Measurements from ENCODE around the gene AP2B1. TPM values are rescaled to one million over a fixed set of nuclear protein-coding genes. Genes with fewer than 3 reads are reported as not detected.

The AP2B1 gene
- total and polyA plus RNA-seq, 4 donors = 8.7 to 55.6 (median 22.3) TPM

- H3K4me1 ChIP-seq (ENCODE audit: control insufficient read depth in 4 of 4, insufficient read depth in 4 of 4, low read length in 3 of 4) = peaks cover 0 to 6% (median 4%) of the 10 kb centered on the region in 4 donors
- H3K27me3 ChIP-seq (ENCODE audit: control insufficient read depth in 4 of 4, insufficient read depth in 4 of 4, low read length in 3 of 4) = no peaks in the 10 kb centered on the region
- H3K27ac ChIP-seq (ENCODE audit: low read depth in 1 of 2, low read length in 2 of 2) = no peak overlapping the region
- H3K9me3 ChIP-seq (ENCODE audit: control insufficient read depth in 4 of 4, low read length in 3 of 4) = no peaks in the 10 kb centered on the region
- H3K36me3 ChIP-seq (ENCODE audit: control insufficient read depth in 4 of 4, insufficient read depth in 3 of 4, low read depth in 1 of 4, low read length in 3 of 4) = peaks cover 0 to 9% (median 6%) of the 10 kb centered on the region in 4 donors
- TF ChIP-seq, protein P1, sequence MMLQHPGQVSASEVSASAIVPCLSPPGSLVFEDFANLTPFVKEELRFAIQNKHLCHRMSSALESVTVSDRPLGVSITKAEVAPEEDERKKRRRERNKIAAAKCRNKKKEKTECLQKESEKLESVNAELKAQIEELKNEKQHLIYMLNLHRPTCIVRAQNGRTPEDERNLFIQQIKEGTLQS (IDR thresholded peaks at IDR 0.05) = no peak
- TF ChIP-seq, protein P2, sequence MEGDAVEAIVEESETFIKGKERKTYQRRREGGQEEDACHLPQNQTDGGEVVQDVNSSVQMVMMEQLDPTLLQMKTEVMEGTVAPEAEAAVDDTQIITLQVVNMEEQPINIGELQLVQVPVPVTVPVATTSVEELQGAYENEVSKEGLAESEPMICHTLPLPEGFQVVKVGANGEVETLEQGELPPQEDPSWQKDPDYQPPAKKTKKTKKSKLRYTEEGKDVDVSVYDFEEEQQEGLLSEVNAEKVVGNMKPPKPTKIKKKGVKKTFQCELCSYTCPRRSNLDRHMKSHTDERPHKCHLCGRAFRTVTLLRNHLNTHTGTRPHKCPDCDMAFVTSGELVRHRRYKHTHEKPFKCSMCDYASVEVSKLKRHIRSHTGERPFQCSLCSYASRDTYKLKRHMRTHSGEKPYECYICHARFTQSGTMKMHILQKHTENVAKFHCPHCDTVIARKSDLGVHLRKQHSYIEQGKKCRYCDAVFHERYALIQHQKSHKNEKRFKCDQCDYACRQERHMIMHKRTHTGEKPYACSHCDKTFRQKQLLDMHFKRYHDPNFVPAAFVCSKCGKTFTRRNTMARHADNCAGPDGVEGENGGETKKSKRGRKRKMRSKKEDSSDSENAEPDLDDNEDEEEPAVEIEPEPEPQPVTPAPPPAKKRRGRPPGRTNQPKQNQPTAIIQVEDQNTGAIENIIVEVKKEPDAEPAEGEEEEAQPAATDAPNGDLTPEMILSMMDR (IDR thresholded peaks at IDR 0.05; ENCODE audit: low read depth, low read length, missing input control) = peak; percentile 15
- TF ChIP-seq RAD21 (IDR thresholded peaks at IDR 0.05) = peak; percentile 51 to 71
- TF ChIP-seq ZBTB33 (IDR thresholded peaks at IDR 0.05) = no peak
- WGBS = 89% methylated on average over 1 of the region's 1 CpG
- no peak overlapping the region for H3K9ac ChIP-seq (ENCODE audit: low read depth in 1 of 2, low read length in 2 of 2)
- DNase-seq (ENCODE audit: low spot score) = no peak
- no peak overlapping the region for H3K4me3 ChIP-seq (ENCODE audit: low read depth in 1 of 3, low read length in 3 of 3)
These were observed 73.8 kb downstream of the AP2B1 start for GRCh38 chr17:35660902-35661301.

DNA sequence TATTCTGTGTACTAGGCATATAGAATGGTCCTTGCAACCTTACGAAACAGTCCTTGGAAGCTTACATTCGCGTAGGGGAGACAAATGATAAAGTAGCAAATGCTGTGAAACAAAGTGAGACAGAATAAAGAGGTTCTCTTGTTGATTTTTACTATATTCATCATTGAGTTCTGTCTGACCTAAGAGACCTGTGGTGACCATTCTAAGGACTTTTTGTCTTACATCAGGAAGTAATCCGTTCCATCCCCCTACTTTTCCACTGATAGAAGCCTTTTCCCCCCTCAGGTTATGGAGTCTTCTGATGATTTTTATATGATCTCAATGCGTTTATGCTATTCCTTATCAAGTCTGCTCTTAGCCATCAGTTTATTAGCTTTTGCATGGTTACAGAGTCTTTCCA, 77.6 kb downstream of the AP2B1 start:
- Histone ChIP-seq H3K27me3 (ENCODE audit: control insufficient read depth in 4 of 4, insufficient read depth in 4 of 4, low read length in 3 of 4) (no peaks in the 10 kb centered on the region), H3K36me3 (ENCODE audit: control insufficient read depth in 4 of 4, insufficient read depth in 3 of 4, low read depth in 1 of 4, low read length in 3 of 4) (peaks cover 0 to 5% (median 2%) of the 10 kb centered on the region in 4 donors), H3K9me3 (ENCODE audit: control insufficient read depth in 4 of 4, low read length in 3 of 4) (no peaks in the 10 kb centered on the region), H3K9ac (ENCODE audit: low read depth in 1 of 2, low read length in 2 of 2) (no peak overlapping the region), H3K27ac (ENCODE audit: low read depth in 1 of 2, low read length in 2 of 2) (no peak overlapping the region), H3K4me1 (ENCODE audit: control insufficient read depth in 4 of 4, insufficient read depth in 4 of 4, low read length in 3 of 4) (peaks cover 4 to 29% (median 19%) of the 10 kb centered on the region in 4 donors), H3K4me3 (ENCODE audit: low read depth in 1 of 3, low read length in 3 of 3) (no peak overlapping the region)
- WGBS = 90% methylated on average over 5 of the region's 5 CpGs
- no peak for DNase-seq (ENCODE audit: low spot score)
- TF ChIP-seq RXRA (IDR thresholded peaks at IDR 0.05) = no peak
- TF ChIP-seq RAD21 (IDR thresholded peaks at IDR 0.05) = no peak
- TF ChIP-seq REST (IDR thresholded peaks at IDR 0.05) = no peak
- TF ChIP-seq YY1 (IDR thresholded peaks at IDR 0.05) = no peak
- TF ChIP-seq HNF4G (IDR thresholded peaks at IDR 0.05) = no peak

GRCh38 chr17:35665662-35666061, 78.5 kb downstream of the AP2B1 start:
- Histone ChIP-seq H3K9ac (ENCODE audit: low read depth in 1 of 2, low read length in 2 of 2) (no peak overlapping the region), H3K4me3 (ENCODE audit: low read depth in 1 of 3, low read length in 3 of 3) (no peak overlapping the region), H3K27ac (ENCODE audit: low read depth in 1 of 2, low read length in 2 of 2) (peak overlapping the region in 1 of 2 donors; percentile 68), H3K36me3 (ENCODE audit: control insufficient read depth in 4 of 4, insufficient read depth in 3 of 4, low read depth in 1 of 4, low read length in 3 of 4) (peaks cover 0 to 3% (median 0%) of the 10 kb centered on the region in 4 donors), H3K9me3 (ENCODE audit: control insufficient read depth in 4 of 4, low read length in 3 of 4) (no peaks in the 10 kb centered on the region), H3K4me1 (ENCODE audit: control insufficient read depth in 4 of 4, insufficient read depth in 4 of 4, low read length in 3 of 4) (peaks cover 4 to 29% (median 19%) of the 10 kb centered on the region in 4 donors), H3K27me3 (ENCODE audit: control insufficient read depth in 4 of 4, insufficient read depth in 4 of 4, low read length in 3 of 4) (no peaks in the 10 kb centered on the region)
- no peak for TF ChIP-seq EGR1 (IDR thresholded peaks at IDR 0.05; ENCODE audit: low read depth in 2 of 2)
- TF ChIP-seq, protein P2 (IDR thresholded peaks at IDR 0.05; ENCODE audit: low read depth, low read length, missing input control) = no peak
- TF ChIP-seq HNF4G (IDR thresholded peaks at IDR 0.05) = peak; percentile 4
- peak; percentile 72 to 87 for TF ChIP-seq HNF4A (conservative IDR thresholded peaks at IDR 0.05)
- TF ChIP-seq, protein P3, sequence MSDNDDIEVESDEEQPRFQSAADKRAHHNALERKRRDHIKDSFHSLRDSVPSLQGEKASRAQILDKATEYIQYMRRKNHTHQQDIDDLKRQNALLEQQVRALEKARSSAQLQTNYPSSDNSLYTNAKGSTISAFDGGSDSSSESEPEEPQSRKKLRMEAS (IDR thresholded peaks at IDR 0.05) = no peak
- TF ChIP-seq ZBTB33 (IDR thresholded peaks at IDR 0.05) = no peak
- DNase-seq (ENCODE audit: low spot score) = no peak
- WGBS = 87% methylated on average over 2 of the region's 2 CpGs

Data from liver (tissue), 9 donors.